HG03159 (cell line): ENCODE measurements around the gene STX18.

ENCODE experiments used
- ATAC-seq: cut with Tn5 transposase; IDR thresholded peaks from one replicate; pipeline ENCODE4 v1.9.1; 2021; ENCODE audit warnings: mild to moderate bottlenecking, moderate library complexity; ENCODE audit not compliant: unreplicated experiment

Gene STX18

DNA sequence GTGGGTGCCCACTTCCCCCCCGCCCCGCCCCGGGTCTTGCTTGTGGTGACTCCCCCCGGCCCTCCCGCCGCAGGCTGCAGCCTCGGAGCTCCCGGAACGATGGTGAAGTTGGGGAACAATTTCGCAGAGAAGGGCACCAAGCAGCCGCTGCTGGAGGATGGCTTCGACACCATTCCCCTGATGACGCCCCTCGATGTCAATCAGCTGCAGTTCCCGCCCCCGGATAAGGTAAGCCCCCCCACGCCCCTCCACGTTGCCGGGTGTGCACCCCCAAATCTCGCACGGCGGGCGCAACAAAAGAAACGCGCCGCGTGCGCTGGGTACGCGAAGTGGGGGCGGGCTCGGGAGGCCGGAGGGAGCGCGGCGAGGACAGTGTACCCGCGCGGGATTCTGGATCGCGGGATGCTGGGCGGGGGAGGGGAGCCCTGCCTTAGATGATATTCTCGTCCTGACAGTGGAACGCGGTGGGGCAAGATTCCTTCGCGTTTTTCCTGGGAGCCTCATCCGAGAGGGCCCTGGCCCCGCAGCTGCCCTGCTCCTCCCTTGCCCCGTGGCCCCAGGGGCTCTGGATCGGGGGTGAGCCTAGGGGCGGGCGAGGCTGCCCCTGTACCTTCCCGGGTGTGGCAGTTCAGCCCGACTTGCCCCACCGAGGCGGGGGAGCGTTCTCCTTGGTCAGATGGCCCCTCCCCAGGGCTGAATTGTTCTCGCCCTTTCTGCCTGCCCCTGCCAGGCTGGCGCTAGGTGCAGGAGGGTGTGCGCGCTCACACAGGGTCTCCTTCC is 154.1 kb downstream of the STX18 start:
- no peak for ATAC-seq

DNA sequence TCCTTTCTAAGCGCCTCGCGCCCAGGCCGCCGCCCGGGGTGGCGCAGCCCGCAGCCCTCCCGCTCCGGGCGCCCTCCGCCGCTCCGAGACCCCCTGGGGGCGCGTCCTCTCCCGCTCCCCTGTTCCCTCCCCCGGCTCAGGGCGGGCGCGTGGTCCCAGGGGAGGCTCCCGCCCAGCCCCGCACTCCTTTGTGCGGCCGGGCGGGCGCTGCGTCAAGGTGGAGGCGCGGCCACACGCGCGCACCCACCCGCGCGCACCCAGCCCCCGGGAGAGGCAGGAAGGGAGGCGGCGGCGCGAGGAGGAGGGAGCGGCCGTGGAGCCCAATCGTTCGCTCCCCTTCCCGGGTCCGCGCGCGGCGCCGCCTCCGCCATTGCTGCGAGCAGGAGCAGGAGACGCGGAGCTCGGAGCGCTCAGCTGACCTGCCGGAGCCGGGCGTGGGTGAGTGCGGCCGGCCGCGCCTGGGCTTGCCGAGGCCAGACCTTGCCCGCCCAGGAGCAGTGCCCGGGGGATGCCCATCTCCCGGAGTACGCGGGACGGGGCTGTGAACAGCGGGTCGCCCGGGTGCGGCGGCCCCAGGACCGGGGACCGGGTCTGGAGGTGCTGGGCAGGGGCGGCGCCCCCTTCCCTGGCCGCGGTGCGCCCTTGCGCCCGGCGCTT is 155.0 kb downstream of the STX18 start, which contains the start of gene NSG1:
TSS of gene NSG1 (plus strand) at position 367 of the 657 bp plus-strand sequence. CDS start 528 bp downstream, outside the sequence.
- no peak for ATAC-seq

DNA sequence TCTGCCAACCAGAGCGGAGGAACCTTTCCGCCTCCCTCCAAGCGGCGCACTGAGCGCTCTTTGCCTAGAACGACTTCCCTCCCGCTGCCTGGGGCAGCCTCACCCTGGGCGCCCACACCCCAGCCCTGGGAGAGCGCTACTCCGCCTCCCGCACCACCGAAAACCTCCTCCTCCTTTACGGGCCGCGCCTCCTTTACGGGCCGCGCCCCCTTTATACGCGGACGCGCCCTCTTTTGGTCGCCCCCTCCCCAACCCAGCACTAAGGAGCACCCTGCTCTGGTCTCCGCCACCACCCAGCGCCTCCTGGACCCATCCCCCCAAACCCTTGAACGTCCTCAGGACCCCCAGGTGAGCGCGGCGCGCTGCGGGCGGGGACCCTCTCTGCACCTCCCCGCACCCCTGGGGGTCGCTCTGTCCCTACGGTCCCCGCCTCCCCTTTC is 155.5 kb downstream of the STX18 start:
- no peak for ATAC-seq

GRCh38 chr4:4385729-4386295 is 156.0 kb downstream of the STX18 start:
- ATAC-seq: no peak

DNA sequence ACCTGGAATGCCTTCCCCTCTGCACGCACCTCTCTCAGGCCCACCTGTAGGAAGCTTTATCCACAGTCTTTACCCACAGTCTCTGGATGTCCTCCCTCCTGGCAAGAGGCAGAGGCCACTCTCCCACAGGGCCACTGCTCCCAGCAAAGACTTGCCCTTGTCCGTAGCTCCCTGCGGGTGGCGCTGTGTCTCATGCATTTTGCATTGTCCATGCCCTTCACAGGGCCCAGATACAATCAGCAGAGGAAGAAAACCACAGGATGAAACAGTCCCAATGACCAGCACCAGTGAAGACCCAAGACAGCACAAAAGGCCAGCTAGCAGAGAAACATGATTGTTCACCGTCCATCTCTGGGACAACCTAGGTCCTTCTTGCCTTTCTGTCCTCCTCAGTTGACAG is 157.0 kb downstream of the STX18 start:
- ATAC-seq: no peak

- ATAC-seq: no peak
These were observed 158.8 kb downstream of the STX18 start for GRCh38 chr4:4383085-4383484.

- no peak for ATAC-seq
These were observed 162.2 kb downstream of the STX18 start for GRCh38 chr4:4379540-4380087.

GRCh38 chr4:4377732-4378460 is 164.0 kb downstream of the STX18 start:
- ATAC-seq: no peak

- no peak for ATAC-seq
These were observed 164.7 kb downstream of the STX18 start for GRCh38 chr4:4377191-4377590.

GRCh38 chr4:4376074-4376473 is 165.8 kb downstream of the STX18 start:
- ATAC-seq: no peak

- ATAC-seq: no peak
These were observed 167.3 kb downstream of the STX18 start for GRCh38 chr4:4374388-4375098.
